HepG2 (cell line): Measurements from ENCODE around the gene MRPL38. TPM values are rescaled to one million over a fixed set of nuclear protein-coding genes. Genes with fewer than 3 reads are reported as not detected.

Source experiments
- ATF7-NPFF ChIP-seq: sonication (generic); formaldehyde crosslinking; IDR thresholded peaks from 2 replicates; pipeline ENCODE4 v1.8.1; 2023; ENCODE audit warnings: mild to moderate bottlenecking, low read depth, missing genetic modification reagents, moderate library complexity
- CEBPB ChIP-seq: IDR thresholded peaks from 2 replicates; pipeline ENCODE4 v1.6.1; 2011; ENCODE audit warnings: low read depth, low read length, improper control_type of control experiment, borderline replicate concordance
- EEA1 ChIP-seq: sonication (generic); formaldehyde crosslinking; IDR thresholded peaks from 2 replicates; pipeline ENCODE4 v1.5.1; 2020; ENCODE audit warnings: mild to moderate bottlenecking, missing genetic modification reagents, borderline replicate concordance
- ETS1 ChIP-seq: sonication (generic); formaldehyde crosslinking; IDR thresholded peaks from 2 replicates; pipeline ENCODE4 v1.4.0; 2020; ENCODE audit warnings: missing genetic modification reagents
- ISX ChIP-seq: sonication (generic); formaldehyde crosslinking; conservative IDR thresholded peaks from 2 replicates; pipeline ENCODE4 v1.5.0; 2020; ENCODE audit warnings: missing genetic modification reagents
- JUND ChIP-seq: sonication (generic); formaldehyde crosslinking; IDR thresholded peaks from 2 replicates; pipeline ENCODE4 v1.8.0; 2022; ENCODE audit warnings: mild to moderate bottlenecking, missing genetic modification reagents
- MED8 ChIP-seq: sonication (generic); formaldehyde crosslinking; IDR thresholded peaks from 2 replicates; pipeline ENCODE4 v1.8.1; 2023; ENCODE audit warnings: mild to moderate bottlenecking, missing genetic modification reagents; ENCODE audit not compliant: insufficient replicate concordance
- RAD51 ChIP-seq: fragments of 450-650 bp; IDR thresholded peaks from 2 replicates; pipeline ENCODE4 v1.6.1; 2016; ENCODE audit warnings: borderline replicate concordance
- TAF15 ChIP-seq: fragments of 200-400 bp; formaldehyde crosslinking; IDR thresholded peaks from one replicate; pipeline ENCODE4 v1.6.1; 2018; ENCODE audit warnings: mild to moderate bottlenecking, low read depth, low read length; ENCODE audit not compliant: poor library complexity, severe bottlenecking
- TFDP1 ChIP-seq: IDR thresholded peaks from 2 replicates; pipeline ENCODE4 v1.6.1; 2016; ENCODE audit warnings: missing compliant biosample characterization, missing genetic modification reagents, borderline replicate concordance
- YY1 ChIP-seq: IDR thresholded peaks from 2 replicates; pipeline ENCODE4 v1.6.1; 2011; ENCODE audit warnings: low read length, low read depth, moderate library complexity, mild to moderate bottlenecking; ENCODE audit not compliant: insufficient read depth, insufficient replicate concordance
- ZFP37 ChIP-seq: sonication (generic); formaldehyde crosslinking; IDR thresholded peaks from 2 replicates; pipeline ENCODE4 v1.4.0; 2020; ENCODE audit warnings: missing genetic modification reagents, borderline replicate concordance
- ZGPAT ChIP-seq: IDR thresholded peaks from 2 replicates; pipeline ENCODE4 v1.6.1; 2016; ENCODE audit warnings: mild to moderate bottlenecking
- ZNF142 ChIP-seq: sonication (generic); formaldehyde crosslinking; IDR thresholded peaks from 2 replicates; pipeline ENCODE4 v1.4.0; 2020; ENCODE audit warnings: missing genetic modification reagents
- ZNF558 ChIP-seq: sonication (generic); formaldehyde crosslinking; IDR thresholded peaks from 2 replicates; pipeline ENCODE4 v1.9.0; 2022; ENCODE audit warnings: mild to moderate bottlenecking, missing genetic modification reagents, borderline replicate concordance
- ZNF691 ChIP-seq: sonication (generic); formaldehyde crosslinking; IDR thresholded peaks from 2 replicates; pipeline ENCODE4 v1.4.0; 2020; ENCODE audit warnings: missing genetic modification reagents, low read depth, mild to moderate bottlenecking, borderline replicate concordance
- ZNF7 ChIP-seq: IDR thresholded peaks from 2 replicates; pipeline ENCODE4 v1.6.1; 2016; ENCODE audit warnings: missing biosample characterization, missing genetic modification reagents
- polyA plus RNA-seq, 8 experiments: library from polyadenylated mRNA; depleted of rRNA in 3 of 8; stranded (reverse) in 7 of 8; unstranded in 1 of 8; fragments of >200 nt; fragmentation: Illumina TruSeq in 4 of 8; extraction: Trizol in 4 of 8; gene quantifications; 2 replicates each; pipeline versions ENCODE4 v1.2.1 to v1.2.3, GENCODE V29; 2011 to 2016; ENCODE audit warnings: low read depth in 4 of 8, missing spikeins in 1 of 8, mixed read lengths in 1 of 8; ENCODE audit not compliant: insufficient read depth in 1 of 8
- total RNA-seq, 5 experiments: library from RNA; depleted of rRNA; stranded (reverse); fragments of >200 nt; fragmentation: Illumina TruSeq; extraction: Trizol; gene quantifications; 2 replicates each; pipeline ENCODE4 v1.2.3, GENCODE V29; 2016; ENCODE audit warnings: low read depth in 1 of 5

MRPL38 gene
- total and polyA plus RNA-seq, 2 of the 13 experiments (the other 11 are each of a cell fraction or from before 2014, with no cell fraction given), result 83.7 to 125 TPM

- TF ChIP-seq MED8 (CRISPR knock-in tag), result no peak
- TF ChIP-seq YY1, result peak; percentile 65
- no peak for TF ChIP-seq ZFP37 (CRISPR knock-in tag)
- TF ChIP-seq JUND, result peak; percentile 48; the same call in 1 of the 2 replicates
- TF ChIP-seq ZGPAT (CRISPR knock-in tag), result peak; percentile 69; the same call in 1 of the 2 replicates
- TF ChIP-seq CEBPB, result no peak
- peak; percentile 81; the same call in 1 of the 2 replicates for TF ChIP-seq ISX (CRISPR knock-in tag)
- peak; percentile 72; the same call in 1 of the 2 replicates for TF ChIP-seq ZNF558 (CRISPR knock-in tag)
- no peak; the same call in 1 of the 2 replicates for TF ChIP-seq EEA1
- TF ChIP-seq ZNF142 (CRISPR knock-in tag), result no peak; the same call in 1 of the 2 replicates
- peak; percentile 91; the same call in 1 of the 2 replicates for TF ChIP-seq ZNF691 (CRISPR knock-in tag)
- no peak for TF ChIP-seq ETS1
- no peak for TF ChIP-seq RAD51
- no peak for TF ChIP-seq TAF15
- TF ChIP-seq TFDP1 (CRISPR knock-in tag), result peak; percentile 71
- no peak for TF ChIP-seq ZNF7 (CRISPR knock-in tag)
- peak; percentile 48; the same call in 1 of the 2 replicates for TF ChIP-seq ATF7-NPFF (CRISPR knock-in tag)
Measured at GRCh38 chr17:75878174-75878998, 26.3 kb downstream of the MRPL38 start, which contains the start of gene TRIM47 (continued).
